OCI-LY3 (cell line): Measurements from ENCODE around the gene ERCC5.

ENCODE experiments used
- H2AFZ ChIP-seq: fragments of 200-600, 300-600 bp; shearing (Covaris generic); 2 replicates; pipeline ENCODE4 v1.6.0; 2014; ENCODE audit warnings: antibody characterized with exemption, low read depth, low read length
- H3K27ac ChIP-seq: fragments of 200-600, 300-600 bp; sonication (generic); 2 replicates; pipeline ENCODE4 v1.5.1; 2014; ENCODE audit warnings: mild to moderate bottlenecking, low read length, moderate library complexity, mixed read lengths
- H3K27me3 ChIP-seq: fragments of 200-600, 300-600 bp; sonication (generic); 2 replicates; pipeline ENCODE4 v1.6.1; 2014; ENCODE audit warnings: low read depth, low read length, mixed read lengths
- H3K36me3 ChIP-seq: fragments of 200-600, 300-600 bp; sonication (generic); replicated peaks from 2 replicates; pipeline ENCODE3; 2014; ENCODE audit warnings: low read depth, low read length, mixed read lengths
- H3K4me1 ChIP-seq: fragments of 300-600, 200-600 bp; sonication (generic); 2 replicates; pipeline ENCODE4 v1.6.1; 2014; ENCODE audit warnings: low read length, mixed read lengths
- H3K4me2 ChIP-seq: fragments of 200-600, 300-600 bp; sonication (generic); 2 replicates; pipeline ENCODE4 v1.6.1; 2014; ENCODE audit warnings: low read length, mixed read lengths
- H3K4me3 ChIP-seq: fragments of 300-600, 200-600 bp; sonication (generic); 2 replicates; pipeline ENCODE4 v1.5.1; 2014; ENCODE audit warnings: antibody characterized with exemption, mild to moderate bottlenecking, low read length, moderate library complexity
- H3K79me2 ChIP-seq: fragments of 300-600, 200-600 bp; shearing (Covaris generic); 2 replicates; pipeline ENCODE4 v1.6.1; 2014; ENCODE audit warnings: mild to moderate bottlenecking, low read length, mixed read lengths
- H3K9ac ChIP-seq: fragments of 300-600, 200-600 bp; shearing (Covaris generic); 2 replicates; pipeline ENCODE4 v1.6.0; 2014; ENCODE audit warnings: mild to moderate bottlenecking, low read length, moderate library complexity
- H3K9me3 ChIP-seq: fragments of 200-600, 300-600 bp; shearing (Covaris generic); 2 replicates; pipeline ENCODE4 v1.6.1; 2014; ENCODE audit warnings: low read length, mixed read lengths; ENCODE audit not compliant: insufficient read depth
- H4K20me1 ChIP-seq: fragments of 200-600, 300-600 bp; sonication (generic); 2 replicates; pipeline ENCODE4 v1.6.1; 2016; ENCODE audit warnings: low read length, mixed read lengths; ENCODE audit not compliant: insufficient read depth
- EZH2phosphoT487 ChIP-seq: fragments of 200-600 bp; shearing (Covaris generic); IDR thresholded peaks from 2 replicates; pipeline ENCODE4 v1.6.1; 2018; ENCODE audit warnings: antibody characterized with exemption, mixed run types, low read depth
- TF ChIP-seq, protein P1 (sequence below): fragments of 200-600, 300-600 bp; sonication (generic); IDR thresholded peaks from 2 replicates; pipeline ENCODE4 v1.5.1; 2014; ENCODE audit warnings: antibody characterized with exemption, low read length, low read depth

Gene ERCC5

DNA sequence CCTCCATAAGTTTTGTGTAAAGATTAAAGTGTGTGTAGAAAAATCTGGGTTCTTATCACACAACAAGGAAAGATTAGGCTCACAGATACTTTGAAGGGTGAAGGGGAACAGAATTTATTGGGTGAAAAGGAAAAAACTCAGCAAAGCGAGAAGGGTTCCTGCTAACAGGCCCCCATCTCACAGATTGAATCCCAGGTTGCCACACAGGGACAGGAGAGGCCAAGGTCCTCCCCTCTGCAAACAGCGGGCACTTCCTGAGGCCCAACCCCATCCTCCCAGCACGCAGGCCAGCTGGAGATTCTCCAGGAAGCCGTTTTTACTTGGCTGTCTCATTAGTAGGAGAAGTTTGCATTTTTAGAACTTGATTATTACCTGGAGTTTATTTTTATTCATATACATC, 15.2 kb upstream of the ERCC5 start:
- no peaks in the 10 kb centered on the region for H3K79me2 ChIP-seq
- H3K27me3 ChIP-seq: no peaks in the 10 kb centered on the region
- TF ChIP-seq EZH2phosphoT487: no peak
- H3K9me3 ChIP-seq: no peaks in the 10 kb centered on the region
- H3K4me2 ChIP-seq: no peak overlapping the region
- no peak overlapping the region for H2AFZ ChIP-seq
- peaks cover 12% of the 10 kb centered on the region for H3K36me3 ChIP-seq
- no peak overlapping the region for H3K9ac ChIP-seq
- no peak overlapping the region for H3K4me3 ChIP-seq
- no peaks in the 10 kb centered on the region for H3K4me1 ChIP-seq
- no peak overlapping the region for H3K27ac ChIP-seq
- H4K20me1 ChIP-seq: no peaks in the 10 kb centered on the region

DNA sequence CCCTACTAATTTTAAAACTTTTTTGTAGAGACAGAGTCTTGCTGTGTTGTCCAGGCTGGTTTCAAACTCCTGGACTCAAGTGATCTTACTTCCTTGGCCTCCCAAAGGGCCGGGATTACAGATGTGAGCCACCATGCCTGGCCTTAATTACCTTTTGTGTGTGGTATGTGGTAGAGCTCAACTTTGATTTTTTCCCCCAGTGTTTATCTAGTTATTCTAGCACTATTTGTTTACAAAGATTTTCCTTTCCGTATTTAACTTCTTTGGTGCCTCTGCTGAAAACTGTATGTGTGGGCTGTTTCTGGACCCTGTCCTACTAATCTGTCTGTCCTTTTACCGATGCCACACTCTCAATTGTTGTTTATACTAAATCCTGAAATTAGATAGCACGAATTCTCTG, 9.4 kb upstream of the ERCC5 start:
- no peaks in the 10 kb centered on the region for H3K9me3 ChIP-seq
- H3K27ac ChIP-seq: no peak overlapping the region
- no peak overlapping the region for H3K4me2 ChIP-seq
- H3K4me1 ChIP-seq: no peaks in the 10 kb centered on the region
- peaks cover 10% of the 10 kb centered on the region for H3K36me3 ChIP-seq
- no peaks in the 10 kb centered on the region for H4K20me1 ChIP-seq
- TF ChIP-seq EZH2phosphoT487: no peak
- TF ChIP-seq, protein P1, sequence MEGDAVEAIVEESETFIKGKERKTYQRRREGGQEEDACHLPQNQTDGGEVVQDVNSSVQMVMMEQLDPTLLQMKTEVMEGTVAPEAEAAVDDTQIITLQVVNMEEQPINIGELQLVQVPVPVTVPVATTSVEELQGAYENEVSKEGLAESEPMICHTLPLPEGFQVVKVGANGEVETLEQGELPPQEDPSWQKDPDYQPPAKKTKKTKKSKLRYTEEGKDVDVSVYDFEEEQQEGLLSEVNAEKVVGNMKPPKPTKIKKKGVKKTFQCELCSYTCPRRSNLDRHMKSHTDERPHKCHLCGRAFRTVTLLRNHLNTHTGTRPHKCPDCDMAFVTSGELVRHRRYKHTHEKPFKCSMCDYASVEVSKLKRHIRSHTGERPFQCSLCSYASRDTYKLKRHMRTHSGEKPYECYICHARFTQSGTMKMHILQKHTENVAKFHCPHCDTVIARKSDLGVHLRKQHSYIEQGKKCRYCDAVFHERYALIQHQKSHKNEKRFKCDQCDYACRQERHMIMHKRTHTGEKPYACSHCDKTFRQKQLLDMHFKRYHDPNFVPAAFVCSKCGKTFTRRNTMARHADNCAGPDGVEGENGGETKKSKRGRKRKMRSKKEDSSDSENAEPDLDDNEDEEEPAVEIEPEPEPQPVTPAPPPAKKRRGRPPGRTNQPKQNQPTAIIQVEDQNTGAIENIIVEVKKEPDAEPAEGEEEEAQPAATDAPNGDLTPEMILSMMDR: no peak
- no peak overlapping the region for H3K9ac ChIP-seq
- H3K4me3 ChIP-seq: no peak overlapping the region
- no peaks in the 10 kb centered on the region for H3K27me3 ChIP-seq
- H3K79me2 ChIP-seq: no peaks in the 10 kb centered on the region
- no peak overlapping the region for H2AFZ ChIP-seq

DNA sequence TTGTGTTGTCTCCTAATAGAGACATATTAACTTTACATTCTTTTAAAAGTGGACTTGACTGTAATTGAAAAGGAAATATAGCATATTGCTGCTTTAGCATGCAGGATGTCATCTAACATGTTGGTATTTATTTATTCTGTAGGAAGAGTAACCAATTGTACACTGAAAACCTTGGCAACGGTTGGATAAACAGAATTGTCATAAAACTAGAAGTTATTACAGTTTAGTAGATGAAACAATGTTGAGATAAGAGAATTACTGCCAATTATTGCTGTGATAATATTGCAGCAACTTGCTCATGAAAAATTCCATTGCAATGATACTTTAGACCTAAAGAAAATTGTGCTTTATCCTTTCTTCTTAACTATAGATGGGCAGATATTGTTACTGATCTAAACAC, 7.6 kb upstream of the ERCC5 start:
- H4K20me1 ChIP-seq: no peaks in the 10 kb centered on the region
- no peaks in the 10 kb centered on the region for H3K9me3 ChIP-seq
- TF ChIP-seq, protein P1: no peak
- TF ChIP-seq EZH2phosphoT487: no peak
- H2AFZ ChIP-seq: no peak overlapping the region
- no peaks in the 10 kb centered on the region for H3K27me3 ChIP-seq
- H3K9ac ChIP-seq: no peak overlapping the region
- H3K27ac ChIP-seq: no peak overlapping the region
- H3K4me2 ChIP-seq: no peak overlapping the region
- H3K4me3 ChIP-seq: no peak overlapping the region
- H3K4me1 ChIP-seq: no peaks in the 10 kb centered on the region
- peaks cover 10% of the 10 kb centered on the region for H3K36me3 ChIP-seq
- no peaks in the 10 kb centered on the region for H3K79me2 ChIP-seq

DNA sequence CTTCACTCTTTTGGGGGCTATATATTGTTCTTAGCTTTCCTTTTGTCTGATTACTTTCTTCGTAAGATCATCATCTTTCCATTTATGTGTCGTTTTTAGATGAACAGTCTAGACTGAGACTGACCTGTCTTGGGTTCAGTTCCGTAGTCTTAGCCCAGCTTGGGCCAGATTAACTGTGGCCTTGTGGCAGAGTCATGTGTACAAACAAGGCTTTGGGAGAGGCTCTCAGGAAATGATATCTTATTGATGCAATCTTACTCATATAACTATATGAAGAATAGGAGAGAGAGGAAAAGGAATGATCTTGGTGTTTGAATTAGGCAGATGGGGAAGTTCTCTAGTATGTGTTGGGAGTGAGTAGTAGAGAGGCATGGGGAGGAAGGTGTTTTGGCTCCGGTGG, 6.8 kb upstream of the ERCC5 start:
- Histone ChIP-seq H3K4me1 (no peaks in the 10 kb centered on the region), H3K27me3 (no peaks in the 10 kb centered on the region), H3K9me3 (no peaks in the 10 kb centered on the region), H3K4me2 (no peak overlapping the region), H3K9ac (no peak overlapping the region), H3K79me2 (no peaks in the 10 kb centered on the region), H3K4me3 (no peak overlapping the region), H2AFZ (no peak overlapping the region), H4K20me1 (no peaks in the 10 kb centered on the region), H3K36me3 (peaks cover 10% of the 10 kb centered on the region), H3K27ac (no peak overlapping the region)
- TF ChIP-seq, protein P1: no peak
- TF ChIP-seq EZH2phosphoT487: no peak

DNA sequence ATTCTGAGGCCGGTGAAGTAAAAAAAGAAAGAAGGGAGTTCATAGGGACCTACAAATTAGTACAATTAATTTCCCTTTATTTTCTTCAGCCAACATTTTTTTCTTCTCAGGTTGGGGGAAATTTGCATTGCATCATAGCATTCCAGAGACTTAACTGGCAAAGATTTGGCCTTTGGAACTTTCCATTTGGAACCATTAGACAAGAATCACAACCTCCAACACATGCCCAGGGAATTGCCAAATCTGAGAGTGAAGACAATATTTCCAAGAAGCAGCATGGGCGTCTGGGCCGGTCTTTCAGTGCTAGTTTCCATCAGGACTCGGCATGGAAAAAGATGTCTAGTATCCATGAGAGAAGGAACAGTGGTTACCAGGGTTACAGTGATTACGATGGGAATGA, 6.4 kb upstream of the ERCC5 start:
- Histone ChIP-seq H3K79me2 (no peaks in the 10 kb centered on the region), H2AFZ (no peak overlapping the region), H3K4me1 (no peaks in the 10 kb centered on the region), H3K27me3 (no peaks in the 10 kb centered on the region), H3K4me2 (no peak overlapping the region), H3K4me3 (no peak overlapping the region), H4K20me1 (no peaks in the 10 kb centered on the region), H3K36me3 (peaks cover 8% of the 10 kb centered on the region), H3K9ac (no peak overlapping the region), H3K27ac (no peak overlapping the region), H3K9me3 (no peaks in the 10 kb centered on the region)
- TF ChIP-seq EZH2phosphoT487: no peak
- TF ChIP-seq, protein P1: no peak
